HG02588 (cell line): ENCODE results near the gene PPP4R3A.
"Not testable (repeated sequence)": the region's sequence is repeated elsewhere in the genome, so short reads cannot be mapped to it uniquely, and the experiment has no call there.

Experiments
- ATAC-seq: cut with Tn5 transposase; IDR thresholded peaks from one replicate; pipeline ENCODE4 v1.9.1; 2021; ENCODE audit warnings: mild to moderate bottlenecking, moderate library complexity; ENCODE audit not compliant: unreplicated experiment

Gene PPP4R3A

DNA sequence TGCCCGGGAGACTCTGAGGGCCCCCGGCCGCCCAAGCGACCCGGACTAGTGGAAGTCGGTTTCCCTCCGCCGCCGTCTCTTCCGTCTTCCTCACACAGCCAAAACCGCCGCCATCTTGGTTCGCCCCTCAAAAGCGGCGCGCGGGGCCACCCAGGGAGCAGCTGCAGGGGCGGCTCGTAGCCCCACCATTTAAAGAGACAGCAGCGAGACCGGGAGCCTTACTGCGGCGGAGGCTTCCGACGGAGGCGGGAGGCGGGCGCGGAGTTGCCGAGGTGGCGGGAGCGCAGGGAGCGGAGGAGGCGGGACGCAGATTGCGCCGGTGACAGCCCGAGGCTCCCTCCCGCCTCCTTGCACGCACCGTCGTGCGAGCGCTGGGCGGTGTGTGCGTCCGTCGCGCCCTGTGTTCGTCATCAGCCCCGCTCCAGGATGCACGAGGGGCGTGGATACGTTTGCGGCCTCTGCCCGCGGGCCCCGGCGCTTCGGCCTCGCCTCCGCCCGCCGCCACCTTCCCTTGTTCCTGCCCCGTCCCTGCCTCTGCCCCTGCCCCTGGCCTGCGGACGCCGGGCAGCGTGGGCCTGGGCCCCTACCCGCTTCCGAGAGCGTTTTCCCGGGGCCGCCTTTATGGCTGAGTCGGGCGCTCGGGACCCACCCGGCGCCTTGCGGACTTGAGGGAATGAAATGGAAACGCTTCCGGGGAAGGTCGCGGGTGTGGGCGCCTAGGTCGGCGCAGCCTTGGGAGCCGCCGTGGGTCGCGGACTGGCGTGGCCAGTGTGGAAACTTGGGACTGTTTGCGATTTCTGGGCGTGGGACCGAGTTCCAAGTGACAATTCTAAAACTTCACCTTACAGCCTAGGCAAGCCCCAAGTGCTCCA, at the start of gene PPP4R3A:
Gene PPP4R3A, minus strand, starts transcription at position 140 of the 872 bp plus-strand sequence. CDS start 663 bp downstream, outside the sequence.
- peak; percentile 79 for ATAC-seq

DNA sequence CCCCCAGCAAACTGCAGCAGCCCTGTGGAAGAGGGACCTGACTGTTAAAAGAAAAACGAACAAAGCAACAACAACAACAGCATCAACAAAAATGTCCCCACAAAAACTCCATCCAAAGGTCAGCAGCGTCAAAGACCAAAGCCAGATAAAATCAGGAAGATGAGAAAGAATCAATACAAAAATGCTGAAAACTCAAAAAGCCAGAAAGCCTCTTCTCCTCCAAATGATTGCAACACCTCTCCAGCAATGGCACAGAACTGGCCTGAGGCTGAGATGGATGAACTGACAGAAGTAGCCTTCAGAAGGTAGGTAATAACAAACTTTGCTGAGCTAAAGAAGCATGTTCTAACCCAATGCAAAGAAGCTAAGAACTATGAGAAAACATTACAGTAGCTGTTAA, 45.4 kb upstream of the PPP4R3A start:
- no peak for ATAC-seq

DNA sequence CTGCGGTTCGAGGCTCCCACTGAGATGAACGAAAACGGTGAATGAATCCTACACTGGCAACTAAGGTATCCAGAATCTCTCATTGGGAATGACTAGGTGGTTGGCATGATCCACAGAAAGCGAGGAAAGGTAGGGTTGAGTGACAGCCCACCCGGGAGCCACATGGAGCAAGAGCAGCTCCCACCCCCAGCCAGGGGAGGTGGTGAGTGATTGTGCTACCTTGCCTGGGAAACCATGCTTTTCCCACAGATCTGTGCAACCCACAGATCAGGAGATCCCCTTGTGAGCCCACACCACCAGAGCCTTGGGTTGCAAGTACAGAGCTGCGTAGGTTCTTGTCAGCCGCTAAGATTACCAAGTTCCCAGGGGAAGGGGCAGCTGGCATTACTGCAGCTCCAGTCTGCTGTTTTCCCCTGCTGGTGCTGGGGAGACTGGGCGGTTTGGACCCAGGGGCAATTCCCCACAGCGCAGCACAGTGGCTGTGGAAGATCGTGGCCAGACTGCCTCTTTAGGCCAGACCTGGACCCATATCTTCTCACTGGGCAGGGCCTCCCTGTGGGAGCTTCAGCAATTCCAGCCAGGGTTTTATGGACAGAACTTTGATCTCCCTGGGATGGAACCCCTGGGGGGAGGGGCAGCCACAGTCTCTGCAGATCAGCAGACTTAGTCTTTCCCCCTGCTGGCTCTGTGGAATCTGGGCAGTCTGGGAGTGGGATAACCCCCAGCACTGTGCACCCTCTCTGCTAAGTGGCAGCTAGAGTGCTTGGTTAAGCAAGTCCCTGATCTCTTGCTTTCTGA, 44.6 kb upstream of the PPP4R3A start:
- no peak for ATAC-seq

DNA sequence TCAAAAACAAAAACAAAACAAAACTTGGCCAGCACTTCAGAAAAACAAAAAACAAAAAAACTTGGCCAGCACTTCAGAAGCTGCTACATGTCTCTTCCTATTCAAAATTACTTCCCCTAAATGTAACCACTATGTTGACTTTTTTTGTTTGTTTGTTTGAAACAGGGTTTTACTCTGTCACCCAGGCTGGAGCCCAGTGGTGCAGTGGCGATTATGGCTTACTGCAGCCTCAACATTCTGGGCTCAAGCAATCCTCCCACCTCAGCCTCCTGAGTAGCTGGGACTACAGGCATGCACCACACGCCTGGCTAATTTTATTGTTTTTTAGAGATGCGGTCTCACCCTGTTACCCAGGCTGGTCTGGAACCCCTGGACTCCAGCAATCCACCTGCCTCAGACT, 38.0 kb upstream of the PPP4R3A start:
- no peak for ATAC-seq

- no peak for ATAC-seq
These were observed 36.0 kb upstream of the PPP4R3A start for GRCh38 chr14:91545946-91546716.

GRCh38 chr14:91545204-91545603, 35.1 kb upstream of the PPP4R3A start:
- ATAC-seq: no peak

DNA sequence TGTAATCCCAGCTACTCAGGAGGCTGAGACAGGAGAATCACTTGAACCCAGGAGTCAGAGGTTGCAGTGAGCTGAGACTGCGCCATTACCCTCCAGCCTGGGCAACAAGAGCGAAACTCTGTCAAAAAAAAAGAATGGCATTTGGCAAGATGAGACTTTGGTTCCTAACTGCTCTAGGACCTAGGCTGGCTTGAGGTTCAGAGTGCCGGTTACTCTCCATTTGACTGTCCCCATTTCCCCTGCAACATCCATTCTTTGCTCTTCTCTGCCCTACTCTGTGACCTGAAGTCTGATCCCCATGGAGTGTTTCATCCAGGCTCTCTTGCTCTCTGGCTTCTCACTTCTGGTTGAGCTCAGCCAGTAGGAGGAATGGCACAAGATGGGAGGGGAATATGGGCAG, 26.2 kb upstream of the PPP4R3A start:
- no peak for ATAC-seq

GRCh38 chr14:91534059-91534458, 23.9 kb upstream of the PPP4R3A start:
- not testable (repeated sequence) for ATAC-seq

DNA sequence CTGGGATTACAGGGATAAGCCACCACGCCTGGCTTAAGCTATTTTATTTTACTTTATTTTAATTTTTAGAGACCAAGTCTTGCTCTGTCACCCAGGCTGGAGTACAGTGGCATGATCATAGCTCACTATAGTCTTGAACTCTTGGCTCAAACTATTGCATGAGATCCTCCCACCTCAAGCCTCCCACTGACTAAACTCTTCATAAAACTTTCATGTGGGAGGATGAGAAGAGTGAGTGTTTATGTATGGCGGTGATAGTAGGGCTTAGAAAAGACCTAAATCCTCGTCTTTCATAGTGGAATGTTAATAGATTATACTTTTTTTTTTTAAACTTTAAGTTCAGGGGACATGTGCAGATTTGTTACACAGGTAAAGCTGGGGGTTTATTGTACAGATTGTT, 23.5 kb upstream of the PPP4R3A start:
- no peak for ATAC-seq

GRCh38 chr14:91523972-91524371, 13.9 kb upstream of the PPP4R3A start:
- ATAC-seq: no peak

- ATAC-seq: no peak
These were observed 11.0 kb upstream of the PPP4R3A start for GRCh38 chr14:91521061-91521640.

DNA sequence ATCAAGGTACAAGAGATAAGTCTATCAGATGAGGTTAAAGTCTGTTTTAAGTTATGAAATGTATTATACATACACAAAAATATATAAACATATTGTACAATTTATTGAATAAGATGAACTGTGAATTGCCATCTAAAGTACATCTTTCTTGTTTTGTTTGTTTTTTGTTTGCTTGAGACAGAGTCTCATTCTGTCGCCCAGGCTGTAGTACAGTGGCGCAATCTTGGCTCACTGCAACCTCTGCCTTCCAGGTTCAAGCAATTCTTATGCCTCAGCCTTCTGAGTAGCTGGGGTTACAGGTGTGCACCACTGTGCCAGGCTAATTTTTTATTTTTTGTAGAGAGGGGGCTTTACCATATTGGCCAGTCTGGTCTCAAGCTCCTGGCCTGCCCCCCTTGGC, 10.0 kb upstream of the PPP4R3A start:
- no peak for ATAC-seq

DNA sequence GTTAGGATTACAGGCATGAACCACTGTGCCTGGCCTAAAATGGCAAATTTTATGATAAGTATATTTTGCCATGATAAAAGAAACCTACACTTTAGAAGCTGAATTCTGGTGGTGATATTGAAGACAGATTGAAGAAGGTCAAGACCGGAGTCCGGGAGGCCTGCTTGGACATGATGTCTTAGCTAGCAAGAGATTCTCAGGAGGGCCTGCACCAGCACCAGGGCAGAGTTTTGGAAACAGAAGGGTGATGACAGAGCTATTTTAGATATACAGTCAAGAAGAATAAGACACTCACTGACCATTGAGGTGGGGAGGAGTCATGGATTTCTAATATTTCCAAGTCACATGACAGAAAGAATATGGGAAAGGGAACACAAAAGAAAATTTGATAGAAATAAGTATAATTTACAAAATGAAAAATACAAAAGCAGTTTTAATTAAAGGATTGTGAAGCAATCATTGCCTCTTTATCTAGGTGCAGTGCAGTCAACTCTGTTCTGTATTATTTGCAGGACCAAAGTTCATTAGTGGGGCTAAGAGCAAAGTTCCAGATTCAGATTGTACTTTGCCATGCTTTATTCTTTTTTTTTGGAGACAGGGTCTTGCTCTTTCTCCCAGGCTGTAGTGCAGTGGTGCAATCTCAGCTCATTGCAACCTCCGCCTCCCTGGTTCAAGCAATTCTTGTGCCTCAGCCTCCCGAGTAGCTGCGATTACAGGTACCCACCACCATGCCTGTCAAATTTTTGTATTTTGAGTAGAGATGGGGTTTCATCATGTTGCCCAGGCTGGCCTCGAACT, 9.3 kb upstream of the PPP4R3A start:
- ATAC-seq: no peak

GRCh38 chr14:91516663-91517388, 6.7 kb upstream of the PPP4R3A start:
- ATAC-seq: no peak

DNA sequence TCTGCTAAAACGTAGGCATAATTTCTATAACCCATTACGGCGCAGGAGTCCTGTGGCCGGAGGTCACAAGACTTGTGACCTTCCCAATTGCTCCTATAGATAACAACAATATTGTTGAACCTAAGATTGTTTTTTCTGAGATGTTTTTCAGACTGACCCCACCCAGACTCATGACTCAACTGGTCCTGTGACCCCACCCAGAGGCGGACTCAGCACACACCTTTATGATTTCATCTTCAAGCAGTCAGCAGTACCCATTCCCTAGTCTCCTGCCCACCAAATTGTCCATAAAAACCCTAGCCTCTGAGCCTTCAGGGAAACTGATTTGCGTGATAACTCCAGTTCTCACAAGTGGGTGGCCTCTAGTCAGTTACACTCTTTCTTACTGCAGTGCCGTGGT, 5.9 kb upstream of the PPP4R3A start:
- ATAC-seq: no peak

DNA sequence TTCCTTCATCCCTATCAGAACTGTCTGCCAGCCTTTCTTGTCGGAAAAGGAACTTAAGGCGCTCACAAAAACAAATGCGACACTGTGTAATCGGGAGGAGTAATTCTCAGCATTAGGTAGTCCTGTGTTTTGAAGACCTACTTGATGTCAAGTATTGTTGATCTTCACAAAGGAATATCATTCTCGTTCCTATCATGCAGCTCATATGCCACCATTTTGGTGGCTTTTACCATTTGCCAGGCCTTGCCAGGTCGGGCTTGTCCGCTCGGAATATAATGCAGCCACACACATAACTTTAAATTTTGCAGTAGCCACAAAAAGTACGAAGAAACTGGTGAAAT, 903 bp upstream of the PPP4R3A start:
- ATAC-seq: peak; percentile 0

GRCh38 chr14:91509878-91510170, 286 bp downstream of the PPP4R3A start:
- peak; percentile 24 for ATAC-seq

- ATAC-seq: peak; percentile 17
These were observed 830 bp downstream of the PPP4R3A start for GRCh38 chr14:91509083-91509877.

DNA sequence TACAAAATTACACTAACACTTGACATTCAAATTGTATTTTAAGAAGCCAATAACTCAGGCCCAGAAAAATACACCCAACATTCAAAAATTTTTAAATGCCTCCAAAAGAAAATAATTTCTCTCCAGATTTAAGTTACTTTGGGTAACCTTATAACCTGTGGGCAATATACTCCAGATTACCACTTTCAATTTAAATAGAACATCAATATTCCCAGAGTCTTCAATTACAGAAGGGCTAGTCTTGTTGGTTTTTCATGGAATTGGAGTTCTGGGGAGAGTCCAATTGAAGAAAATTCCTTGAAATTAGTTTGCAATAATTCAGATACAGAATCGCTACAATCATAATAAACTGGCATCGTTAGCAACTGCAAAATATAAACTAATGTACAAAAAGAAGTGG, 2.0 kb downstream of the PPP4R3A start:
- ATAC-seq: no peak
